Activated CD4-positive, alpha-beta T cell treated with anti-CD3 and anti-CD28 coated beads for 48 hours (primary cell): ENCODE measurements around the gene PCDHB2.
"Not testable (repeated sequence)": the region's sequence is repeated elsewhere in the genome, so short reads cannot be mapped to it uniquely, and the experiment has no call there.

Source experiments
- DNase-seq: peaks from one replicate; pipeline ENCODE4 v3.0.0-alpha.2; 2020

The PCDHB2 gene

DNA sequence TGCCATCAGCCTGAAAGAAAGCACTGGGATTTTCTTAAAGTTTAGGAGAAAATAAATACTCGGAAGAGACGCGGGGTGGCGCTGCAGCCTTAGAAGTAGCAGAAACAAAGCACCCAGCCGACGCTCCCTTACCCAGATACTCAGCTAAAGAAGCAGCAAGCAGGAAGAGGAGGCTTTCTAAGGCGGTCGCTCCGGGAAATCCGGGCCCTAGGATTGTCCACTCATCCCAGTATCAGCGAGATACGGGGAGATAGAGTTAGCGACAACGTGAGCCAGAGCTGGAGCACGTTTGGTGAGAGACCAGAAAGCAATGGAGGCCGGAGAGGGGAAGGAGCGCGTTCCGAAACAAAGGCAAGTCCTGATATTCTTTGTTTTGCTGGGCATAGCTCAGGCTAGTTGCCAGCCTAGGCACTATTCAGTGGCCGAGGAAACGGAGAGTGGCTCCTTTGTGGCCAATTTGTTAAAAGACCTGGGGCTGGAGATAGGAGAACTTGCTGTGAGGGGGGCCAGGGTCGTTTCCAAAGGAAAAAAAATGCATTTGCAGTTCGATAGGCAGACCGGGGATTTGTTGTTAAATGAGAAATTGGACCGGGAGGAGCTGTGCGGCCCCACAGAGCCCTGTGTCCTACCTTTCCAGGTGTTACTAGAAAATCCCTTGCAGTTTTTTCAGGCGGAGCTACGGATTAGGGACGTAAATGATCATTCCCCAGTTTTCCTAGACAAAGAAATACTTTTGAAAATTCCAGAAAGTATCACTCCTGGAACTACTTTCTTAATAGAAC lies at the start of gene PCDHB2:
Gene PCDHB2 (plus strand): TSS at position 135 of the 782 bp plus-strand sequence. CDS start 176 bp downstream, at position 311.
- DNase-seq, result no peak

DNA sequence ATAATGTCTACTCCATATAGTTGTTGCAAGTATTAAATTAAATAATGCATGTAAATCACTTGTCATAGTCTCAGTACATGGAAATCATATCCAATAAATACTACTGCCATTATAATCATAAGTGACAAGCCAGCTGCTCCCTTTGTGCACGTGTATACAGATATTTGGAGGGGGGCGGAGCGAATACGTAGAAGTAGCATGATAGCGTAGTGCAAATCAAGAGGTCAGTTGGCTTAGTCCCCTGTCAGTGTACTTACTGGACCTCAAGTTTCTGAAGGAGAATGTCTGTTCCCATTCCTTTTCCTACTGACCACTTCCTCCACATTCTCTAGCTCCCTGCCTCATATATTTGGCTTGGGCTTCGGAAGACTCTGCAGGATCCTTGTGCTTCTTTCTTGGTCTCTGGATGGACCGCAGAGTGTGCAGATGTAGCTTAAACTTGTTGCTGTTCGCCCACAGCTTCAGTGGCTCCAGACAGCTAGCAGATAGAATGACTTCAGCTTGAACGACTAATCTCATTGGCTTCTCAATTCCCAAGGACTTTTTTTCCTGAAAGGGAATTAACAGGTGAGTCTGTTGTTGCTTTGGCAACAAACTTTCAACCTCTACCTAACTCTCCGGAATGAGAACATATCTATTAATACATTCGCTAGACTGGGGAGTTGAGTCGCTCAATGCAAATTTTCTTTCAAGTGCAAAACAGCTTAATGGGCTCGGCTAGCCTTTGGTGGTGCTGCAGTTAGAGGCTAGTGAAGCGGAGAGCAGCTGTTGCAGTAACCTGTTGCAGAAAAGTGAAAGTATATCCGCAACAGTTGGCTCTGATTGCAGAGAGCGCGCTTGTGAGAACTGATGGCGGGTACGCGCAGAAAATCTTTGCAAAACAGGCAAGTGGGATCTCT lies 43.5 kb upstream of the PCDHB2 start, which contains the start of gene PCDHB1:
Gene PCDHB1 (plus strand): TSS at position 753 of the 899 bp plus-strand sequence. CDS start 97 bp downstream, at position 850.
- DNase-seq, result no peak

DNA sequence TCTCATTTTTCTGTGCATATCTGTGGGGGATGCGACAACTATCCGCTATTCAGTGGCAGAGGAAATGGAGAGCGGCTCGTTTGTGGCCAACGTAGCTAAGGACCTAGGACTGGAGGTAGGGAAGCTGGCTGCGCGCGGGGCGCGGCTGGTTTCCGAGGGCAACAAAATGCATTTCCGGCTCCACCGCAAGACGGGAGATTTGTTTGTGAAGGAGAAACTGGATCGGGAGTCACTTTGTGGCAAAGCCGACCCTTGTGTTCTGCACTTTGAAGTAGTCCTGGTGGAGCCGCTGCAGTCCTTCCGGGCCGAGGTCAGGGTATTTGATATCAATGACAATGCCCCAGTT lies 42.9 kb upstream of the PCDHB2 start:
- DNase-seq, result no peak

DNA sequence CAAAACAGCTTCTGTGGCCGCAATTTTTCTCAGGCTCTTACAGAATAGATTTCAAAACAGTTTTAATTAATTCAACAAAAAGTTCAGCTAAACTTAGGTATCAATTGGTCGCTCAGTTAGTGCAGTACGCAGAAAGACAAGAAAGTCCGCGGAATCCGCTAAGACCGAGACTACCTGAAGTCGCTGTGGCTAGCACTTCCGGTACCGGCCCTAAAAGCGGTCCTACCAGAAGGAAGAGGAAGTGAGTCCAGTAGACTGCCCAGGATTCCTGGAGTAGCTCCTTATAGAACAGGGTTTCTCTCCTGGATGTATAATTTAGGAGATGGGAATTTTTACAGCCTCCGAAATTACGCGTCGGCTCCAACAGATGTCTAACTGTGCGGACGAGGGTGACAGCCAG lies 16.6 kb upstream of the PCDHB2 start:
- no peak for DNase-seq

DNA sequence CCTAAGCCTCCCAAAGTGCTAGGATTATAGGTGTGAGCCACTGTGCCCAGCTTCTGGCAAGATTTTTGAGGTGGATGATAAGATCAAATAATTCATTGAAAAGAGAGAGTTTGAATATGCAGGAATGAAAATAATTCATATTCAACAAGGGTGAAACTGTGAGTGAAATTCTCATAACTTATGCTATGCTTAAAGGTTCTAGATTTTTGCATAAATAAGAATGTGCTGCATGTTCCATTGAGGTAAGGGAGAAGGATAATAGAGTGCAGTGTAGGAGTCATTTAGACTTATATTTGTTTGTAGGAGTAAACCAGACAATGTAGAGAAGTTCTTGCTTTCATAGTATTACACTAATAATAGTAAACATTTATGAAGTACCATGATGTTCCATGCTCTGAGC lies 12.2 kb upstream of the PCDHB2 start:
- no peak for DNase-seq

DNA sequence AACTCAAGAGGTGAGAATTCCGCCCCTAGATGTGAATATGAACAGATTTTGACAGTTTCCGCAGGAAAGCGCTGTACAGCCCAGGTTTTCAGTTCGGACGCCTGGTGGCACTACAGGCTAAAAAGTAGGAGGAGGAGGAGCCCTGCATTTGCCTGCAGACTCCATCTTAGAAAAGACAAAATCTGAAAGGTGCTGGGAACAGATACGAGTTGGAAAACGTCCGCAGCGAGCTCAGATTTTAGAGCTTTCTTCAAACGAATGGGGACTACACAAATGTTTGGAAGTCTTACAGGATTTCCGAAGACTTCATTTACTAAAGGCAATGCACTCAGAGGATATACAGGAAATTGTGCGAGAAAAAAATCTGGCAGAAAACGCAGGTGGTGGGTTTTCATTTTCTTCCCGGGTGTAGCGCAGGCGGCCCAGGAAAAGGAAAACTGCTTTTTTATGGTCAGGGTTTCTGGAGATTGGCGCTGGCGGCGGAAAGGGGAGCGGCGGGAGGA lies 9.9 kb upstream of the PCDHB2 start:
- peak; percentile 49 for DNase-seq

DNA sequence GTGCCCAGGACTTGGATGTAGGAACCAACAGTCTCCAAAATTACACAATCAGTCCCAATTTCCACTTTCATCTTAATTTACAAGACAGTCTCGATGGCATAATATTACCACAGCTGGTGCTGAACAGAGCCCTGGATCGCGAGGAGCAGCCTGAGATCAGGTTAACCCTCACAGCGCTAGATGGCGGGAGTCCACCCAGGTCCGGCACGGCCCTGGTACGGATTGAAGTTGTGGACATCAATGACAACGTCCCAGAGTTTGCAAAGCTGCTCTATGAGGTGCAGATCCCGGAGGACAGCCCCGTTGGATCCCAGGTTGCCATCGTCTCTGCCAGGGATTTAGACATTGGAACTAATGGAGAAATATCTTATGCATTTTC lies 837 bp downstream of the PCDHB2 start:
- no peak for DNase-seq

DNA sequence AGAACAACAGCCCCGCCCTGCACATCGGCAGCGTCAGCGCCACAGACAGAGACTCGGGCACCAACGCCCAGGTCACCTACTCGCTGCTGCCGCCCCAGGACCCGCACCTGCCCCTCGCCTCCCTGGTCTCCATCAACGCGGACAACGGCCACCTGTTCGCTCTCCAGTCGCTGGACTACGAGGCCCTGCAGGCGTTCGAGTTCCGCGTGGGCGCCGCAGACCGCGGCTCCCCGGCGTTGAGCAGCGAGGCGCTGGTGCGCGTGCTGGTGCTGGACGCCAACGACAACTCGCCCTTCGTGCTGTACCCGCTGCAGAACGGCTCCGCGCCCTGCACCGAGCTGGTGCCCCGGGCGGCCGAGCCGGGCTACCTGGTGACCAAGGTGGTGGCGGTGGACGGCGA lies 1.8 kb downstream of the PCDHB2 start:
- DNase-seq, result not testable (repeated sequence)

DNA sequence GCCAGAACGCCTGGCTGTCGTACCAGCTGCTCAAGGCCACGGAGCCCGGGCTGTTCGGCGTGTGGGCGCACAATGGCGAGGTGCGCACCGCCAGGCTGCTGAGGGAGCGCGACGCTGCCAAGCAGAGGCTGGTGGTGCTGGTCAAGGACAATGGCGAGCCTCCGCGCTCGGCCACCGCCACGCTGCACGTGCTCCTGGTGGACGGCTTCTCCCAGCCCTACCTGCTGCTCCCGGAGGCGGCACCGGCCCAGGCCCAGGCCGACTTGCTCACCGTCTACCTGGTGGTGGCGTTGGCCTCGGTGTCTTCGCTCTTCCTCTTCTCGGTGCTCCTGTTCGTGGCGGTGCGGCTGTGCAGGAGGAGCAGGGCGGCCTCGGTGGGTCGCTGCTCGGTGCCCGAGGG lies 2.2 kb downstream of the PCDHB2 start:
- not testable (repeated sequence) for DNase-seq

DNA sequence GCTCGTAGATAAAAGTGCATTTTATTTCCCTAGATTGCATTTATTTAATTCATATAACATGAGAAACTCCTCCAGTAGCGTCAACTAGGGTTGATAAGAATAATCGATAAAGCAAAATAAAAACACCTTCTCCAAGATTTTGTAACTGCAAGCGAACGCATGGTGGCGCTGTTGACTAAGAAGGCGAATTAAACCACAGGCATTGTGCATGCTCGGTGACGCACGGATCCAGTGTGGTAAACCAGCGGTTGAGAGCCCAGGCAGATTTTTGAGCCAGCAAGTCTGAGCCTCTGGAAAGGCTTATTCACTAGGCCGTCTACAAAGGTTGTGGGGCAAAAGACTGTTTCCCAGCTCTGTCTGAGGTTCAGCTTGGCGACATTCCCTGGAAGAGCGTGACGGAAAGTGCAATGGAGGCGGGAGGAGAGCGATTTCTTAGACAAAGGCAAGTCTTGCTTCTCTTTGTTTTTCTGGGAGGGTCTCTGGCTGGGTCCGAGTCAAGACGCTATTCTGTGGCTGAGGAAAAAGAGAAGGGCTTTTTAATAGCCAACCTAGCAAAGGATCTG lies 5.9 kb downstream of the PCDHB2 start, which contains the start of gene PCDHB3:
Gene PCDHB3 (plus strand): TSS at position 231 of the 563 bp plus-strand sequence. CDS start 177 bp downstream, at position 408.
- peak; percentile 72 for DNase-seq

DNA sequence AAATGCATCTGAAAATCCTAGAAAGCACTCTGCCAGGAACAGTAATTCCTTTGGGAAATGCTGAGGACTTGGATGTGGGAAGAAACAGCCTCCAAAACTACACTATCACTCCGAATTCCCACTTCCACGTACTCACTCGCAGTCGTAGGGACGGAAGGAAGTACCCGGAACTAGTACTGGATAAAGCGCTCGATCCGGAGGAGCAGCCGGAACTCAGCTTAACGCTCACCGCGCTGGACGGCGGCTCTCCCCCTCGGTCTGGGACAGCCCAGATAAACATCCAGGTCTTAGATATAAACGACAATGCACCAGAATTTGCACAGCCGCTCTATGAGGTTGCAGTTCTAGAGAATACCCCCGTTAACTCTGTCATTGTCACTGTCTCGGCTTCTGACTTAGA lies 6.6 kb downstream of the PCDHB2 start:
- no peak for DNase-seq

DNA sequence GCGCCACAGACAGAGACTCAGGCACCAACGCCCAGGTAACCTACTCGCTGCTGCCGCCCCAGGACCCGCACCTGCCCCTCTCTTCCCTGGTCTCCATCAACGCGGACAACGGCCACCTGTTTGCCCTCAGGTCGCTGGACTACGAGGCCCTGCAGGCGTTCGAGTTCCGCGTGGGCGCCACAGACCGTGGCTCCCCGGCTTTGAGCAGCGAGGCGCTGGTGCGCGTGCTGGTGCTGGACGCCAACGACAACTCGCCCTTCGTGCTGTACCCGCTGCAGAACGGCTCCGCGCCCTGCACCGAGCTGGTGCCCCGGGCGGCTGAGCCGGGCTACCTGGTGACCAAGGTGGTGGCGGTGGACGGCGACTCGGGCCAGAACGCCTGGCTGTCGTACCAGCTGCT lies 7.7 kb downstream of the PCDHB2 start:
- not testable (repeated sequence) for DNase-seq

DNA sequence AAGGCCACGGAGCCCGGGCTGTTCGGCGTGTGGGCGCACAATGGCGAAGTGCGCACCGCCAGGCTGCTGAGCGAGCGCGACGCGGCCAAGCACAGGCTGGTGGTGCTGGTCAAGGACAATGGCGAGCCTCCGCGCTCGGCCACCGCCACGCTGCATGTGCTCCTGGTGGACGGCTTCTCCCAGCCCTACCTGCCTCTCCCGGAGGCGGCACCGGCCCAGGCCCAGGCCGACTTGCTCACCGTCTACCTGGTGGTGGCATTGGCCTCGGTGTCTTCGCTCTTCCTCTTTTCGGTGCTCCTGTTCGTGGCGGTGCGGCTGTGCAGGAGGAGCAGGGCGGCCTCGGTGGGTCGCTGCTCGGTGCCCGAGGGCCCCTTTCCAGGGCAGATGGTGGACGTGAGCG lies 8.1 kb downstream of the PCDHB2 start:
- not testable (repeated sequence) for DNase-seq

DNA sequence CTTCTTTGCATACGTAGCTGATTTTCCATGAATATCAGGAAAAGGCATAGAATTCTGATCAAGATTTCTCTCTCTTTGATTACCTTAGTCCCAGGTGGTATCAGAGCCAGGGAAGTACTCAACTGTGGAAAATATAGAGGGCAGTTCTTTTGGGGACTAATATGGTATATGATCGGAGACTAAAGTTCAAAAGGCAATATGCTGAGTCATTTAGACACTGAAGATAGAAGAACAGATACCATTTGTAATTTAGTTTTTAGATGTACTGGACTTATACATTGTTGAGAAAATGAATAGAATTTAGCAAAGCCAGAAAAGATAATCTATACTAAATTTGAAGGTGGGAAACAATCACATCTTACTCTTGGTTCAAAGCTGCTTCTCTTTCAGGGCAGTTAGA lies 10.9 kb downstream of the PCDHB2 start:
- DNase-seq, result no peak

DNA sequence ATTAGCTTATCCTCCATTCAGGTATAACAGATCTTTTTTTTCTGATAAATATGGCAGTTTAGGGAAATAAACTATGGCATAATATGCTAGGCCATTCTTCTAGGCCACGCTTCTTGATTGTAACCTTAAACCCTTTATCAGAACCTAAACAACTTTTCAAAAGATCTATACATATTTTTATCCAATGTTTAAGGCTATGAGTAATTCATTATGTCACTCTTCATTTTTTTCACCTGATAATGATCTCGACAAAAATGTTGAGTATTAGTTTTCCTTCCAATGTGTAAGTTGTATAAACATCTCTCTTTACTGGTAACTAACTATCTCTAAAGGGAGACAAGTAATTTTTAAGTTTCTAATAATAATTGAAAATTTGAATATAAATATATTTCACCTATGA lies 24.8 kb downstream of the PCDHB2 start:
- DNase-seq, result no peak

DNA sequence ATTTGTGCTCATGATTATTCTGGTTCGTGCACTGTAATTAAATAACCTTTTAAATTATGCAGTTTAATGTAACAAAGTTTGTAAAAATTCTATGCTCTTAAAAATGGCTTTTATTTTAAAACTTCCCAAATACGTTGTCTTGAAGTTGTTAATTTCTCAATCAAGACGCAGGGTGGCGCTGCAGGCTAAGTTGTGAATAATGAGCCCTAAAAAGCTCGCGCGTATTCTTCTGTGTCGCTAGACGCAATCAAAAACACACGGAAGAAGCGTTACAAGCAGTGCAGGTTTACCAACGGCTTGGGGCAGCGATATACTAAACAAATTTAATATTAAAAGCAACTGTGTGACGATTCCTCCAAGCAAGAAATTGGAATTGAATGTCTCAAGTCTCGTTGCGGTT lies 27.1 kb downstream of the PCDHB2 start, which contains the start of gene PCDHB4:
Gene PCDHB4 (plus strand): TSS at position 256 of the 400 bp plus-strand sequence. CDS start 181 bp downstream, outside the sequence.
- peak; percentile 31 for DNase-seq

DNA sequence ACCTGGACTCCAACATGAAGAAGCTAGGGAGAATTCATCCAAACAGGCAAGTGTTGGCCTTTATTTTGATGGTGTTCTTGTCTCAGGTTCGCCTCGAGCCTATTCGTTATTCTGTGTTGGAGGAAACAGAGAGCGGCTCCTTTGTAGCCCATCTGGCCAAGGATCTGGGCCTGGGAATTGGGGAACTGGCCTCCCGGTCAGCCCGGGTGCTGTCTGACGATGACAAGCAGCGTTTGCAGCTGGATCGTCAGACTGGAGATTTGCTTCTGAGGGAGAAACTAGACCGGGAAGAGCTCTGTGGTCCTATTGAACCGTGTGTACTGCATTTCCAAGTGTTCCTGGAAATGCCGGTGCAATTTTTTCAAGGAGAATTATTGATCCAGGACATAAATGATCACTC lies 27.6 kb downstream of the PCDHB2 start:
- no peak for DNase-seq

DNA sequence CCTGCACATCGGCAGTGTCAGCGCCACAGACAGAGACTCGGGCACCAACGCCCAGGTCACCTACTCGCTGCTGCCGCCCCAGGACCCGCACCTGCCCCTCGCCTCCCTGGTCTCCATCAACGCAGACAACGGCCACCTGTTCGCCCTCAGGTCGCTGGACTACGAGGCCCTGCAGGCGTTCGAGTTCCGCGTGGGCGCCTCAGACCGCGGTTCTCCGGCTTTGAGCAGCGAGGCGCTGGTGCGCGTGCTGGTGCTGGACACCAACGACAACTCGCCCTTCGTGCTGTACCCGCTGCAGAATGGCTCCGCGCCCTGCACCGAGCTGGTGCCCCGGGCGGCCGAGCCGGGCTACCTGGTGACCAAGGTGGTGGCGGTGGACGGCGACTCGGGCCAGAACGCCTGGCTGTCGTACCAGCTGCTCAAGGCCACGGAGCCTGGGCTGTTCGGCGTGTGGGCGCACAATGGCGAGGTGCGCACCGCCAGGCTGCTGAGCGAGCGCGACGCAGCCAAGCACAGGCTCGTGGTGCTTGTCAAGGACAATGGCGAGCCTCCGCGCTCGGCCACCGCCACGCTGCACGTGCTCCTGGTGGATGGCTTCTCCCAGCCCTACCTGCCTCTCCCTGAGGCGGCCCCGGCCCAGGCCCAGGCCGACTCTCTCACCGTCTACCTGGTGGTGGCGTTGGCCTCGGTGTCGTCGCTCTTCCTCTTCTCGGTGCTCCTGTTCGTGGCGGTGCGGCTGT lies 29.2 kb downstream of the PCDHB2 start:
- not testable (repeated sequence) for DNase-seq

DNA sequence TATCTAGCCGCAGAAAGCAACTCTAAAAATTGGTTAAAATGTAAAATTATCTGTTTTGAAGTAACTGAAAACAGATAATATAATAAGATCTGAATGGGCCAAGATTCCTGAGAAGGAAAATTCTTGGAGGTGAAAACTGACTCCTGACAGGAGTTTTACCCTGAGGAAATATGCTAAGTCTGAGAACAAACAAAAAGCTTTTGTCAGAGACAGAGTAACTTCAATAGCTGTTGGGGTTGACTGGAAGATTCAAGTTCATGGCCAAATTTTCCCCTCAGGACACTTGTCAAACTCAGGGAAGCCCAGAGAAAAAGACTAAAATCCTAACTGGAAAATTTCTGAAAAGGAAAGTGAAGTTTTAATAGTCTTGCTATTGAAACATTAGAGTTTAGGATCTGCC lies 32.9 kb downstream of the PCDHB2 start:
- DNase-seq, result no peak

DNA sequence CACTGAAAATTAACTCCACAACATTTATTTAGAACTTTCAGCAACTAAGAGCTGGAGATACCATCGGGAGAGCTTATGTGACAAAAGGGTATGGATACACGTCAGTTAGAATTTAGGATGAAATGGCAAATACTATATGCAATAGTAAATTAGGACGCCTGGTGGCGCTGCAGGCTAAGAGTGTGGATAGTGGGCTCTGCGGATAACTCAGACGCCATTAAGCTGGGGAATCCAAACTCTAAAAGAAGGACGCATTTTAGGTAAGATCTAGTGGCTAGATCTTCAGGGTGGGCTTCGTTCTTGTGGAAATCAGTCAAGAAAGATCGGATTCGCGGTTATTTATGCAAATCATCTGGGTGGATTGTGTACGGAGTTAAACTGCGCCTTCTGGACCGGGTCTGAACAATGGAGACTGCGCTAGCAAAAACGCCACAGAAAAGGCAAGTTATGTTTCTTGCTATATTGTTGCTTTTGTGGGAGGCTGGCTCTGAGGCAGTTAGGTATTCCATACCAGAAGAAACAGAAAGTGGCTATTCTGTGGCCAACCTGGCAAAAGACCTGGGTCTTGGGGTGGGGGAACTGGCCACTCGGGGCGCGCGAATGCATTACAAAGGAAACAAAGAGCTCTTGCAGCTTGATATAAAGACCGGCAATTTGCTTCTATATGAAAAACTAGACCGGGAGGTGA lies 40.8 kb downstream of the PCDHB2 start, which contains the start of gene PCDHB5:
Gene PCDHB5 (plus strand): TSS at position 177 of the 688 bp plus-strand sequence. CDS start 229 bp downstream, at position 406.
- DNase-seq, result peak; percentile 27

DNA sequence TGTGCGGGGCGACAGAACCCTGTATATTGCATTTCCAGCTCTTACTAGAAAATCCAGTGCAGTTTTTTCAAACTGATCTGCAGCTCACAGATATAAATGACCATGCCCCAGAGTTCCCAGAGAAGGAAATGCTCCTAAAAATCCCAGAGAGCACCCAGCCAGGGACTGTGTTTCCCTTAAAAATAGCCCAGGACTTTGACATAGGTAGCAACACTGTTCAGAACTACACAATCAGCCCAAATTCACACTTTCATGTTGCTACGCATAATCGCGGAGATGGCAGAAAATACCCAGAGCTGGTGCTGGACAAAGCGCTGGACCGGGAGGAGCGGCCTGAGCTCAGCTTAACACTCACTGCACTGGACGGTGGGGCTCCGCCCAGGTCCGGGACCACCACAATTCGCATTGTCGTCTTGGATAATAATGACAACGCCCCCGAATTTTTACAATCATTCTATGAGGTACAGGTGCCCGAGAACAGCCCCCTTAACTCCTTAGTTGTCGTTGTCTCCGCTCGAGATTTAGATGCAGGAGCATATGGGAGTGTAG lies 41.4 kb downstream of the PCDHB2 start:
- no peak for DNase-seq
